SHP77 treated with DMSO at 0.1 percent for 48 hours (cell line): ENCODE results near the gene DDAH1.
A peak's percentile ranks its signal among the peaks of the same experiment; 100 is the strongest.

ENCODE experiments used
- DNase-seq: peaks from one replicate; lab custom pipeline; 2025; lab: John Stamatoyannopoulos, UW

The DDAH1 gene

GRCh38 chr1:85328713-85329397, 136.1 kb downstream of the DDAH1 start:
- no peak for DNase-seq

GRCh38 chr1:85327759-85328158, 137.2 kb downstream of the DDAH1 start:
- DNase-seq = no peak

GRCh38 chr1:85326851-85327250, 138.1 kb downstream of the DDAH1 start:
- no peak for DNase-seq

GRCh38 chr1:85326336-85326735, 138.6 kb downstream of the DDAH1 start:
- no peak for DNase-seq

- DNase-seq = no peak
These were observed 139.0 kb downstream of the DDAH1 start for GRCh38 chr1:85325920-85326319.

- no peak for DNase-seq
These were observed 141.2 kb downstream of the DDAH1 start for GRCh38 chr1:85323770-85324169.

GRCh38 chr1:85322655-85323054, 142.3 kb downstream of the DDAH1 start:
- DNase-seq = no peak

GRCh38 chr1:85321237-85321964, 143.6 kb downstream of the DDAH1 start:
- DNase-seq = no peak

GRCh38 chr1:85320371-85321131, 144.4 kb downstream of the DDAH1 start:
- no peak for DNase-seq

- no peak for DNase-seq
These were observed 145.0 kb downstream of the DDAH1 start for GRCh38 chr1:85319931-85320330.

GRCh38 chr1:85319491-85319890, 145.5 kb downstream of the DDAH1 start:
- DNase-seq = no peak

- DNase-seq = no peak
These were observed 146.7 kb downstream of the DDAH1 start for GRCh38 chr1:85318217-85318616.

GRCh38 chr1:85317560-85317959, 147.4 kb downstream of the DDAH1 start:
- no peak for DNase-seq

- DNase-seq = no peak
These were observed 148.6 kb downstream of the DDAH1 start for GRCh38 chr1:85316321-85316720.

GRCh38 chr1:85315789-85316188, 149.2 kb downstream of the DDAH1 start:
- DNase-seq = no peak

GRCh38 chr1:85314726-85315125, 150.2 kb downstream of the DDAH1 start:
- no peak for DNase-seq

GRCh38 chr1:85313888-85314696, 150.9 kb downstream of the DDAH1 start:
- no peak for DNase-seq

- DNase-seq = no peak
These were observed 153.1 kb downstream of the DDAH1 start for GRCh38 chr1:85311818-85312217.

GRCh38 chr1:85308833-85309350, 156.1 kb downstream of the DDAH1 start:
- DNase-seq = no peak

GRCh38 chr1:85307987-85308832, 156.7 kb downstream of the DDAH1 start:
- DNase-seq = peak; percentile 13

- DNase-seq = no peak
These were observed 158.7 kb downstream of the DDAH1 start for GRCh38 chr1:85306236-85306635.
